Measurements from ENCODE around the gene UBE2G1. TPM values are rescaled to one million over a fixed set of nuclear protein-coding genes. Genes with fewer than 3 reads are reported as not detected.
"Not testable (repeated sequence)": the region's sequence is repeated elsewhere in the genome, so short reads cannot be mapped to it uniquely, and the experiment has no call there.

The UBE2G1 gene
- total and polyA plus RNA-seq, 4 donors = 19.9 to 25.3 (median 21.3) TPM

DNA sequence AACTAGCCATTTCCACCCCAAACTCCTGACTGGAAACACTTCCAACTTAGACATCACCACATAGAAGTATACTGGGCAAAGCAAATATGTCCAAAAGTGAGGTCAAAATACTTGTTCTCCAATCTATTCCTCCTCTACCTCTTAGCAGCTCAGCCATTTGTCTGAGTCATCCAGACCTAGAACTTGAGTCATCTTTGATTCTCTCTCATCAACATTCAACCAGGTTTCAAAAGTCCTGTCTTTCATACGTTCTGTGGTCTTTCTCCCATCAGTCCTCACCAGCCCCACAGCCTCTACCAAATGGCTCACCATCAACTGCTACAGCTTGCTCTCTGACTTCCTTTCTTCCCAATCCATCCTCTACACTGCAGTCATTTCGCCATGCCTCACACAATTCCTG is 109.5 kb downstream of the UBE2G1 start:
- Histone ChIP-seq H3K4me3 (ENCODE audit: low read depth in 1 of 3, low read length in 3 of 3) (no peak overlapping the region), H3K9me3 (ENCODE audit: control insufficient read depth in 4 of 4, low read length in 3 of 4) (peaks cover 2 to 6% (median 2%) of the 10 kb centered on the region in 4 donors), H3K27me3 (ENCODE audit: control insufficient read depth in 4 of 4, insufficient read depth in 4 of 4, low read length in 3 of 4) (no peaks in the 10 kb centered on the region), H3K36me3 (ENCODE audit: control insufficient read depth in 4 of 4, insufficient read depth in 3 of 4, low read depth in 1 of 4, low read length in 3 of 4) (peaks cover 0 to 5% (median 0%) of the 10 kb centered on the region in 4 donors), H3K9ac (ENCODE audit: low read depth in 1 of 2, low read length in 2 of 2) (no peak overlapping the region), H3K27ac (ENCODE audit: low read depth in 1 of 2, low read length in 2 of 2) (no peak overlapping the region), H3K4me1 (ENCODE audit: control insufficient read depth in 4 of 4, insufficient read depth in 4 of 4, low read length in 3 of 4) (peaks cover 0 to 3% (median 1%) of the 10 kb centered on the region in 4 donors)
- TF ChIP-seq, protein P1, sequence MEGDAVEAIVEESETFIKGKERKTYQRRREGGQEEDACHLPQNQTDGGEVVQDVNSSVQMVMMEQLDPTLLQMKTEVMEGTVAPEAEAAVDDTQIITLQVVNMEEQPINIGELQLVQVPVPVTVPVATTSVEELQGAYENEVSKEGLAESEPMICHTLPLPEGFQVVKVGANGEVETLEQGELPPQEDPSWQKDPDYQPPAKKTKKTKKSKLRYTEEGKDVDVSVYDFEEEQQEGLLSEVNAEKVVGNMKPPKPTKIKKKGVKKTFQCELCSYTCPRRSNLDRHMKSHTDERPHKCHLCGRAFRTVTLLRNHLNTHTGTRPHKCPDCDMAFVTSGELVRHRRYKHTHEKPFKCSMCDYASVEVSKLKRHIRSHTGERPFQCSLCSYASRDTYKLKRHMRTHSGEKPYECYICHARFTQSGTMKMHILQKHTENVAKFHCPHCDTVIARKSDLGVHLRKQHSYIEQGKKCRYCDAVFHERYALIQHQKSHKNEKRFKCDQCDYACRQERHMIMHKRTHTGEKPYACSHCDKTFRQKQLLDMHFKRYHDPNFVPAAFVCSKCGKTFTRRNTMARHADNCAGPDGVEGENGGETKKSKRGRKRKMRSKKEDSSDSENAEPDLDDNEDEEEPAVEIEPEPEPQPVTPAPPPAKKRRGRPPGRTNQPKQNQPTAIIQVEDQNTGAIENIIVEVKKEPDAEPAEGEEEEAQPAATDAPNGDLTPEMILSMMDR (IDR thresholded peaks at IDR 0.05; ENCODE audit: low read depth, low read length, missing input control) = no peak
- no peak for TF ChIP-seq FOXA2 (IDR thresholded peaks at IDR 0.05)
- TF ChIP-seq, protein P2, sequence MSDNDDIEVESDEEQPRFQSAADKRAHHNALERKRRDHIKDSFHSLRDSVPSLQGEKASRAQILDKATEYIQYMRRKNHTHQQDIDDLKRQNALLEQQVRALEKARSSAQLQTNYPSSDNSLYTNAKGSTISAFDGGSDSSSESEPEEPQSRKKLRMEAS (IDR thresholded peaks at IDR 0.05) = no peak
- WGBS = 90% methylated on average over 2 of the region's 2 CpGs
- no peak for DNase-seq (ENCODE audit: low spot score)

DNA sequence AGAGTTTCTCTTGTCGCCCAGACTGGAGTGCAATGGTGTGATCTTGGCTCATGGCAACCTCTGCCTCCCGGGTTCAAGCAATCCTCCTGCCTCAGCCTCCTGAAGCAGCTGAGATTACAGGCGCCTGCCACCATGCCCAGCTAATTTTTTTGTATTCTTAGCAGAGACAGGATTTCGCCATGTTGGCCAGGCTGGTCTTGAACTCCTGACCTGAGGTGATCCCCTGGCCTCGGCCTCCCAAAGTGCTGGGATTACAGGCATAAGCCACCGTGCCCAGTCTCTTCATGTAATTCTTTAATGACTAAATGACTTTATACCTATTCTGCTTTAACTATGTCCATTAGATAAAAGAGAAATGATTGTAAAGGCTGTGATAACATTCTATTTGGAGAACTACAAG is 111.2 kb downstream of the UBE2G1 start:
- not testable (repeated sequence) for H3K9ac ChIP-seq (ENCODE audit: low read depth in 1 of 2, low read length in 2 of 2); H3K4me3 ChIP-seq (ENCODE audit: low read depth in 1 of 3, low read length in 3 of 3); H3K4me1 ChIP-seq (ENCODE audit: control insufficient read depth in 4 of 4, insufficient read depth in 4 of 4, low read length in 3 of 4); H3K27ac ChIP-seq (ENCODE audit: low read depth in 1 of 2, low read length in 2 of 2); DNase-seq (ENCODE audit: low spot score); H3K27me3 ChIP-seq (ENCODE audit: control insufficient read depth in 4 of 4, insufficient read depth in 4 of 4, low read length in 3 of 4); H3K9me3 ChIP-seq (ENCODE audit: control insufficient read depth in 4 of 4, low read length in 3 of 4); H3K36me3 ChIP-seq (ENCODE audit: control insufficient read depth in 4 of 4, insufficient read depth in 3 of 4, low read depth in 1 of 4, low read length in 3 of 4)
- 96% methylated on average over 6 of the region's 6 CpGs for WGBS

DNA sequence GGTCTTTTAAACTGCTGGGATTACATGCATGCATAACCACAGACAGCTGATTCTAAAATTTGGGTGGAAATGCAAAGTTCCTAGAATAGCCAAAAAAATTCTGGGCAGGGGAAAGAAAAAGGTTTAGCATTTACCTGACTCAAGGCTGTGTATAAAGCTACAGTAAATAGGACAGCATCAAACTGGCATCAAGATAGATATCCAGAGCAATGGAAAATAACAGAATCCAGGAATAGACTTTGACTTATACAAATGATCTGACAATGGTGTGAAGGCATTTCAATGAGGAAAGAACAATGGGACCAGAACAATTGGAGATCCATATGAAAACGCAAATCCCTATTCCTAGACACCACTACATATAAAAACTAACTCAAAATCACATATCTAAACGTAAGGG is 115.6 kb downstream of the UBE2G1 start:
- H3K4me1 ChIP-seq (ENCODE audit: control insufficient read depth in 4 of 4, insufficient read depth in 4 of 4, low read length in 3 of 4) = peaks cover 0 to 7% (median 2%) of the 10 kb centered on the region in 4 donors
- no peak for TF ChIP-seq HNF4G (IDR thresholded peaks at IDR 0.05)
- TF ChIP-seq RAD21 (IDR thresholded peaks at IDR 0.05) = no peak
- TF ChIP-seq YY1 (IDR thresholded peaks at IDR 0.05) = no peak
- TF ChIP-seq TAF1 (conservative IDR thresholded peaks at IDR 0.05) = no peak
- no peak for TF ChIP-seq EGR1 (IDR thresholded peaks at IDR 0.05; ENCODE audit: low read depth in 2 of 2)
- TF ChIP-seq FOXA2 (IDR thresholded peaks at IDR 0.05) = no peak
- TF ChIP-seq, protein P2 (IDR thresholded peaks at IDR 0.05) = no peak
- TF ChIP-seq, protein P3, sequence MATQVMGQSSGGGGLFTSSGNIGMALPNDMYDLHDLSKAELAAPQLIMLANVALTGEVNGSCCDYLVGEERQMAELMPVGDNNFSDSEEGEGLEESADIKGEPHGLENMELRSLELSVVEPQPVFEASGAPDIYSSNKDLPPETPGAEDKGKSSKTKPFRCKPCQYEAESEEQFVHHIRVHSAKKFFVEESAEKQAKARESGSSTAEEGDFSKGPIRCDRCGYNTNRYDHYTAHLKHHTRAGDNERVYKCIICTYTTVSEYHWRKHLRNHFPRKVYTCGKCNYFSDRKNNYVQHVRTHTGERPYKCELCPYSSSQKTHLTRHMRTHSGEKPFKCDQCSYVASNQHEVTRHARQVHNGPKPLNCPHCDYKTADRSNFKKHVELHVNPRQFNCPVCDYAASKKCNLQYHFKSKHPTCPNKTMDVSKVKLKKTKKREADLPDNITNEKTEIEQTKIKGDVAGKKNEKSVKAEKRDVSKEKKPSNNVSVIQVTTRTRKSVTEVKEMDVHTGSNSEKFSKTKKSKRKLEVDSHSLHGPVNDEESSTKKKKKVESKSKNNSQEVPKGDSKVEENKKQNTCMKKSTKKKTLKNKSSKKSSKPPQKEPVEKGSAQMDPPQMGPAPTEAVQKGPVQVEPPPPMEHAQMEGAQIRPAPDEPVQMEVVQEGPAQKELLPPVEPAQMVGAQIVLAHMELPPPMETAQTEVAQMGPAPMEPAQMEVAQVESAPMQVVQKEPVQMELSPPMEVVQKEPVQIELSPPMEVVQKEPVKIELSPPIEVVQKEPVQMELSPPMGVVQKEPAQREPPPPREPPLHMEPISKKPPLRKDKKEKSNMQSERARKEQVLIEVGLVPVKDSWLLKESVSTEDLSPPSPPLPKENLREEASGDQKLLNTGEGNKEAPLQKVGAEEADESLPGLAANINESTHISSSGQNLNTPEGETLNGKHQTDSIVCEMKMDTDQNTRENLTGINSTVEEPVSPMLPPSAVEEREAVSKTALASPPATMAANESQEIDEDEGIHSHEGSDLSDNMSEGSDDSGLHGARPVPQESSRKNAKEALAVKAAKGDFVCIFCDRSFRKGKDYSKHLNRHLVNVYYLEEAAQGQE (IDR thresholded peaks at IDR 0.05) = no peak
- no peak for TF ChIP-seq HNF4A (conservative IDR thresholded peaks at IDR 0.05)
- no peak for TF ChIP-seq RXRA (IDR thresholded peaks at IDR 0.05)
- no peak for TF ChIP-seq JUND (IDR thresholded peaks at IDR 0.05)
- TF ChIP-seq, protein P1 (IDR thresholded peaks at IDR 0.05; ENCODE audit: low read depth, low read length, missing input control) = no peak
- TF ChIP-seq SP1 (IDR thresholded peaks at IDR 0.05) = no peak
- no peak for TF ChIP-seq FOXA1 (IDR thresholded peaks at IDR 0.05)
- no peak for TF ChIP-seq NR2F2 (IDR thresholded peaks at IDR 0.05)
- TF ChIP-seq, protein P4, sequence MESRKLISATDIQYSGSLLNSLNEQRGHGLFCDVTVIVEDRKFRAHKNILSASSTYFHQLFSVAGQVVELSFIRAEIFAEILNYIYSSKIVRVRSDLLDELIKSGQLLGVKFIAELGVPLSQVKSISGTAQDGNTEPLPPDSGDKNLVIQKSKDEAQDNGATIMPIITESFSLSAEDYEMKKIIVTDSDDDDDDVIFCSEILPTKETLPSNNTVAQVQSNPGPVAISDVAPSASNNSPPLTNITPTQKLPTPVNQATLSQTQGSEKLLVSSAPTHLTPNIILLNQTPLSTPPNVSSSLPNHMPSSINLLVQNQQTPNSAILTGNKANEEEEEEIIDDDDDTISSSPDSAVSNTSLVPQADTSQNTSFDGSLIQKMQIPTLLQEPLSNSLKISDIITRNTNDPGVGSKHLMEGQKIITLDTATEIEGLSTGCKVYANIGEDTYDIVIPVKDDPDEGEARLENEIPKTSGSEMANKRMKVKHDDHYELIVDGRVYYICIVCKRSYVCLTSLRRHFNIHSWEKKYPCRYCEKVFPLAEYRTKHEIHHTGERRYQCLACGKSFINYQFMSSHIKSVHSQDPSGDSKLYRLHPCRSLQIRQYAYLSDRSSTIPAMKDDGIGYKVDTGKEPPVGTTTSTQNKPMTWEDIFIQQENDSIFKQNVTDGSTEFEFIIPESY (IDR thresholded peaks at IDR 0.05) = no peak
- H3K9ac ChIP-seq (ENCODE audit: low read depth in 1 of 2, low read length in 2 of 2) = no peak overlapping the region
- H3K4me3 ChIP-seq (ENCODE audit: low read depth in 1 of 3, low read length in 3 of 3) = no peak overlapping the region
- 95% methylated on average over 2 of the region's 2 CpGs for WGBS
- no peaks in the 10 kb centered on the region for H3K27me3 ChIP-seq (ENCODE audit: control insufficient read depth in 4 of 4, insufficient read depth in 4 of 4, low read length in 3 of 4)
- H3K36me3 ChIP-seq (ENCODE audit: control insufficient read depth in 4 of 4, insufficient read depth in 3 of 4, low read depth in 1 of 4, low read length in 3 of 4) = peaks cover 0 to 2% (median 0%) of the 10 kb centered on the region in 4 donors
- no peak for DNase-seq (ENCODE audit: low spot score)
- H3K9me3 ChIP-seq (ENCODE audit: control insufficient read depth in 4 of 4, low read length in 3 of 4) = no peaks in the 10 kb centered on the region
- H3K27ac ChIP-seq (ENCODE audit: low read depth in 1 of 2, low read length in 2 of 2) = no peak overlapping the region

Data from liver (tissue), 9 donors.